Measurements from ENCODE around the gene GCG. TPM values are rescaled to one million over a fixed set of nuclear protein-coding genes. Genes with fewer than 3 reads are reported as not detected.

Gene GCG
- total and polyA plus RNA-seq, 2 experiments from 2014 or later: not detected

- no peak for DNase-seq (ENCODE audit: low read depth in 1 of 2, low spot score in 1 of 2)
- no peaks in the 10 kb centered on the region for H3K4me1 ChIP-seq (ENCODE audit: low read depth)
- no peaks in the 10 kb centered on the region for H3K9me3 ChIP-seq (ENCODE audit: low read depth)
- no peaks in the 10 kb centered on the region for H3K36me3 ChIP-seq
- H3K27ac ChIP-seq: no peak overlapping the region
- no peak for TF ChIP-seq CTCF (IDR thresholded peaks at IDR 0.05; ENCODE audit: low read depth, low read length)
- no peak overlapping the region for H3K4me3 ChIP-seq
- no peaks in the 10 kb centered on the region for H3K27me3 ChIP-seq
Observed at GRCh38 chr2:162138310-162138709, 13.7 kb downstream of the GCG start.

- no peak overlapping the region for H3K27ac ChIP-seq
- no peaks in the 10 kb centered on the region for H3K36me3 ChIP-seq
- no peak for TF ChIP-seq CTCF (IDR thresholded peaks at IDR 0.05; ENCODE audit: low read depth, low read length)
- no peaks in the 10 kb centered on the region for H3K4me1 ChIP-seq (ENCODE audit: low read depth)
- no peaks in the 10 kb centered on the region for H3K27me3 ChIP-seq
- no peak overlapping the region for H3K4me3 ChIP-seq
- no peak for DNase-seq (ENCODE audit: low read depth in 1 of 2, low spot score in 1 of 2)
- no peaks in the 10 kb centered on the region for H3K9me3 ChIP-seq (ENCODE audit: low read depth)
Observed at GRCh38 chr2:162127422-162127821, 24.6 kb downstream of the GCG start.

GRCh38 chr2:162126527-162126926 is 25.5 kb downstream of the GCG start:
- H3K4me1 ChIP-seq (ENCODE audit: low read depth): no peaks in the 10 kb centered on the region

GRCh38 chr2:162126111-162126519 is 25.9 kb downstream of the GCG start:
- TF ChIP-seq CTCF (IDR thresholded peaks at IDR 0.05; ENCODE audit: low read depth, low read length): no peak
- H3K27me3 ChIP-seq: no peaks in the 10 kb centered on the region
- H3K9me3 ChIP-seq (ENCODE audit: low read depth): no peaks in the 10 kb centered on the region
- DNase-seq (ENCODE audit: low read depth in 1 of 2, low spot score in 1 of 2): no peak
- no peaks in the 10 kb centered on the region for H3K4me1 ChIP-seq (ENCODE audit: low read depth)
- no peak overlapping the region for H3K4me3 ChIP-seq
- H3K27ac ChIP-seq: no peak overlapping the region
- H3K36me3 ChIP-seq: no peaks in the 10 kb centered on the region

More at GRCh38 chr2:162126527-162126926, 25.5 kb downstream of the GCG start:
- DNase-seq (ENCODE audit: low read depth in 1 of 2, low spot score in 1 of 2): no peak
- H3K27me3 ChIP-seq: no peaks in the 10 kb centered on the region
- H3K36me3 ChIP-seq: no peaks in the 10 kb centered on the region
- no peak for TF ChIP-seq CTCF (IDR thresholded peaks at IDR 0.05; ENCODE audit: low read depth, low read length)
- H3K4me3 ChIP-seq: no peak overlapping the region
- no peak overlapping the region for H3K27ac ChIP-seq
- H3K9me3 ChIP-seq (ENCODE audit: low read depth): no peaks in the 10 kb centered on the region

- Histone ChIP-seq H3K36me3 (no peaks in the 10 kb centered on the region), H3K9me3 (ENCODE audit: low read depth) (no peaks in the 10 kb centered on the region), H3K4me1 (ENCODE audit: low read depth) (no peaks in the 10 kb centered on the region), H3K27ac (no peak overlapping the region), H3K4me3 (no peak overlapping the region), H3K27me3 (no peaks in the 10 kb centered on the region)
- no peak for TF ChIP-seq CTCF (IDR thresholded peaks at IDR 0.05; ENCODE audit: low read depth, low read length)
- peak; percentile 6 to 35 for DNase-seq (ENCODE audit: low read depth in 1 of 2, low spot score in 1 of 2)
Observed at GRCh38 chr2:162125138-162125537, 26.9 kb downstream of the GCG start.

All from cardiac muscle cell (in vitro differentiated cells and primary cell).